Measurements from ENCODE around the gene BCL2L11.

Gene BCL2L11

DNA sequence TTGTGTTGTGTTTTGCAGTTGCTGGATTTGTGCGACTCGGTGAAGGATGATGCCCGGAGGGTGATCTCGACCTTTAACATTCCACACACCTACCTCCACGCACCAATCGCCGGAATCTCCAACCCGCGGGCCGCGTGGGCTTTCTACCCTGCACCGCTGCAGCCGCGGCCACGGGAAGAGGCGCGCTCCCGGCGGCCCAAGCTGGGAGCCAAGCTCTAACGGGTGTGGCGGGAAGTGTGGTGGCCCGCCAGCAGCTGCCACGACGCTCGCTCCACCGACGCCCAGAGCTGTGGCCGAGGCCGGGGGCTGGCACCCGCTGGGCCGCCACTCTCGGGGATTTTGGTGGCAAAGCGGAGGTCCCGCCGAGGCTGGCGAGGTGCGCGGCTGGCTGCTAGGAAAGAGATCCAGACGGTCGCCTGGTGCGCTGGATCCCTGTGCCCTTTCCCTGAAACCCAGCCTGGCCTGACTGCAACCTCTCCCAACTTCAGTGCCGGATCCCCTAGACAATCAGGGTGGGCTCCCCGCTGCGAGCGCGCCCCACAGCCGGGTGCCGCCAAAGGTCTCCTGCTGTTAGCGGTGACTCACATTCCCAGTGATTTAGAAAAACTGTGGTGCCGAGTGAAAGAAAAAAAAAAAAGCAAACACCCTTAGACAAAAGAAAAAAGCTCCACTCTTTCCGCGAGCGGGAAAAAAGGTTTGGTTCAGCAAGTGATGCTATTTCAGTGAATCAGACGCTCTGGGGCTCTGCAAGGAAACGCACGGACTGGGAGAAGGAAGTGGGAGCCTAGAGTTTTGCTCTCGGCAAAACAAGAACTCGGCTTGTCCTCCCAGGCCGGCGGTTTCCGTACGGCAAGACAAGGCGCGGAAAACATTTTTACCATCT, 2.9 kb upstream of the BCL2L11 start:
- peak in 1 of 2 donors; percentile 19 for DNase-seq (ENCODE audit: low read depth in 2 of 2)

GRCh38 chr2:111118481-111118980, 2.2 kb upstream of the BCL2L11 start:
- DNase-seq (ENCODE audit: low read depth in 2 of 2), result no peak

DNA sequence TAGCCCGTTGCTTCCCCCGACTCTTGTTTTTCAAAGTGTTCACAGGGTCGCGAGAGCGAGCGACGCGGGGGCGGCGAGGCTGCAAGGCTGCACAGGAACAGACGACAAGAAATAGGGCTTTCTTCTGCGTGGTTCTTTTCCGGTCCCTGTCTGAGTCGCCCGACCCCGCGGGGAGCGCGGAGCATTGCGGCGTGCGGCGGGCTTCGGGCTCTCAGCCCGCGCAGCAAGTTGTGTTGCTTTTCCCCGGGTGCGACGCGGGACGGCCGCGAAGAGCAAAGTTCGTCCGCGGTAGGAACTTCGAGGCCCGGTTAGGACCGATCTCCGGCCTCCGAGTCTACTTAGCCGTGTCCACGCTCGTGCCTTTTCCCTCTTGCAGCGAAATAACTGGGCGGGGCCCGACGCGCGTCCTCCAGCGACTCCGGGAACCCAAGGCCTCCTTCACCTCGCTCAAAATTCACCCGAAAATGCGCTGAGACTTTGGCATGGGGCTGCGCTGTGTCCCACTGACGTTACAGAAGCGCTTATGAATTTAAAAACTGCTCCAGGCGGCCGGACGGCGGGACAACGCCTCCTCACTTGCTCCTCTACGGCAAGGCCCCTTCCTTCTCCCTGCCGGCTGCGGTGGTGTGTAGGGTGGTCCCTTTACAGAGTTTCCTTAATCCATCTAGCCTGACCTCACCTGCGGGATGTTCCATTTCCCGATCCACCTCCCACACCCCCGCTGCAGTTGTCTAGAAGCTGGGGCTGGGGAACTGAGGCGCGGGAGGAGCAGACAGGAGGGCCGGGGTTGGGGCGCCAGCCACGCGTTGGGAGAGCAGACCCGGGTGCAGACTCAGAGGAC, 1.5 kb upstream of the BCL2L11 start:
- peak; percentile 25 to 28 for DNase-seq (ENCODE audit: low read depth in 2 of 2)

DNA sequence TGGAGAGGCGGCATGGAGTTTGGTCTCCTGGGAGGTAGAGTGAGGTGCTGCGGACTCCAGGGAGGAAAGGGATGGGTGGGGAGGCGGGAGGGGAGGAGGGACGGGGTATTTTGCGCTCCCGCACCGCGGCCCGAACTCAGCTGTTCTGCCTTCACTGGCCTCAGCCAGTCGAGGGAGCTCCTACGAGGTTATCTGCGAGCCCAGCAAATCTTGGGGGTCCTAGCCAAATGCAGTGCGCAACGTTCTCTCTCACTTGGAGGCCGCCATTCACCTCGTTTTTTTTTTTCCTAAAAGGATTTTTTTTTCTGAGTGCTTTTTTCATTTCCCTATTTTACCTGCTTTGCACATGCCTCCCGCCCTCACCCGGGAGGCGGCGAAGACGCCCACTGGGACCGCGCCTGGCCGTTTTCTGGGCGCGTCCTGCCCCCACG, 877 bp upstream of the BCL2L11 start:
- DNase-seq (ENCODE audit: low read depth in 2 of 2), result no peak

GRCh38 chr2:111121028-111121827, 514 bp downstream of the BCL2L11 start:
- DNase-seq (ENCODE audit: low read depth in 2 of 2), result peak in 1 of 2 donors; percentile 46

- peak; percentile 57 to 72 for DNase-seq (ENCODE audit: low read depth in 2 of 2)
Measured at GRCh38 chr2:111121828-111122630, 1.3 kb downstream of the BCL2L11 start.

- peak in 1 of 2 donors; percentile 18 for DNase-seq (ENCODE audit: low read depth in 2 of 2)
Measured at GRCh38 chr2:111122631-111123421, 2.1 kb downstream of the BCL2L11 start.

DNA sequence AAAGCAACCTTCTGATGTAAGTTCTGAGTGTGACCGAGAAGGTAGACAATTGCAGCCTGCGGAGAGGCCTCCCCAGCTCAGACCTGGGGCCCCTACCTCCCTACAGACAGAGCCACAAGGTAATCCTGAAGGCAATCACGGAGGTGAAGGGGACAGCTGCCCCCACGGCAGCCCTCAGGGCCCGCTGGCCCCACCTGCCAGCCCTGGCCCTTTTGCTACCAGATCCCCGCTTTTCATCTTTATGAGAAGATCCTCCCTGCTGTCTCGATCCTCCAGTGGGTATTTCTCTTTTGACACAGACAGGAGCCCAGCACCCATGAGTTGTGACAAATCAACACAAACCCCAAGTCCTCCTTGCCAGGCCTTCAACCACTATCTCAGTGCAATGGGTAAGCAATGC, 3.0 kb downstream of the BCL2L11 start:
- no peak for DNase-seq (ENCODE audit: low read depth in 2 of 2)

- no peak for DNase-seq (ENCODE audit: low read depth in 2 of 2)
Measured at GRCh38 chr2:111126581-111126980, 5.9 kb downstream of the BCL2L11 start.

- DNase-seq (ENCODE audit: low read depth in 2 of 2), result no peak
Measured at GRCh38 chr2:111127351-111127750, 6.6 kb downstream of the BCL2L11 start.

DNA sequence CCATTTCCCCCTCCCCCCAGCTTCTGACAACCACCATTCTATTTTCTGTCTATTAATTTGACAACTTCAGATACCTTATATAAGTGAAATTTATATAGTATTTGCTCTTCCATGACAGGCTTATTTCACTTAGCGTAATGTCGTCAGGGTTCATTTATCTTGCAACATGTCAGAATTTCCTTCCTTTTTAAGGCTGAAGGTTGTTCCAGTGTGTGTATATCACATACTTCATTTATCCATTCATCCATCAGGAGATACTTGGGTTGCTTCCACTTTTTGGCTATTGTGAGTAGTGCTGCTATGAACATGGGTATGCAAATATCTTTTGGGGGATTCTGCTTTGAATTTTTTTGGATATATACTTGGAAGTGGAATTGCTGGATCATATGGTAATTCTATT, 7.4 kb downstream of the BCL2L11 start:
- no peak for DNase-seq (ENCODE audit: low read depth in 2 of 2)

DNA sequence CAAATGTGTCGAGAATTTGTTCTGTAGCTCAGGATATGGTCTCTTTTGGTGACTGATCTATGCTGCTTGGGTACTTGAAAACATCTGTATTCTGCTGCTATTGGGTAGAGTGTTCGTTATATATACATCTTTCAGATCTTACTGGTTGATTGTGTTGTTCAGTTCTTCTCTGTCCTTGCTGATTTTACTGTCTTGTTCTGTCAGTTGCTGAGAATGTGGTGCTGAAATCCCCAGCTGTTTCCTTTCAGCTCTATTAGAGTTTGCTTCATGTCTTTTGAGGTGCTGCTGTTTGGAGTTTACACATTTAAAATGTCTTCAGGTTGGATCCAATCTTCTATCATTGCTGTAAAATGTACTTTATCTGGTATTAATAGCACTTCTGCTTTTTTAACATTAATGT, 12.9 kb downstream of the BCL2L11 start:
- no peak for DNase-seq (ENCODE audit: low read depth in 2 of 2)

- DNase-seq (ENCODE audit: low read depth in 2 of 2), result no peak
Measured at GRCh38 chr2:111134055-111134454, 13.3 kb downstream of the BCL2L11 start.

DNA sequence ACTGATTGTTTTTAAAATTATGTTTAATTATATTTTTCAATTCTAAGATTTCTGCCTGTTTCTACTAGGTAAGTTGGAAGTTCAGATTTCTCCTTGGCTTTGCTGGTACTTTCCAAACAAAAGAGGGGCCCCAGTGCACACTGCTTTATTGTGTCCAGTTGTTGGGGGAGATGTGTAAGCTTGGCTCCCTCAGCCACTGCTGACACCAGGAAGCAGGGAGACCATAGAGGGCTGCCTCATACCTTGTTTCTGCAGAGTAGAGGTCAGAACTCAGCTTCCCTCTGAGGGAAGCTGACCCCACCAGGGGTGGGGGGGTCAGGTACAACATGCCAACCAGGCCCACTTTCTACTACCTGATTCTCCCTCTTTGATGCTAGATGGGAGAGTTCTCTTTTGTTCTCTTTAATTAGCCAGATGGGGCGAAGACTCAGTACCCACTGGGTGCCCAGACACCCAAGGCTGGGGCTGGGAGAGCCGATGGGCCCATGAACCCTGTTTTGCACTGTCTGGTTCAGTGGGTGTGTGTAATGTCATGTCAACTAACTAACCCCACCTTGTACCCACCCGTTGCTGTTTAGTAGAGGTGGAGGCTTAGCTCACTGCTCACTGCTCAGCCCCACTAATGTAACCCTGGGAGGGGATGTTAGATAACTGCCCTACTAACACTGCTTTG, 14.7 kb downstream of the BCL2L11 start:
- DNase-seq (ENCODE audit: low read depth in 2 of 2), result no peak

- no peak for DNase-seq (ENCODE audit: low read depth in 2 of 2)
Measured at GRCh38 chr2:111135910-111136297, 15.2 kb downstream of the BCL2L11 start.

DNA sequence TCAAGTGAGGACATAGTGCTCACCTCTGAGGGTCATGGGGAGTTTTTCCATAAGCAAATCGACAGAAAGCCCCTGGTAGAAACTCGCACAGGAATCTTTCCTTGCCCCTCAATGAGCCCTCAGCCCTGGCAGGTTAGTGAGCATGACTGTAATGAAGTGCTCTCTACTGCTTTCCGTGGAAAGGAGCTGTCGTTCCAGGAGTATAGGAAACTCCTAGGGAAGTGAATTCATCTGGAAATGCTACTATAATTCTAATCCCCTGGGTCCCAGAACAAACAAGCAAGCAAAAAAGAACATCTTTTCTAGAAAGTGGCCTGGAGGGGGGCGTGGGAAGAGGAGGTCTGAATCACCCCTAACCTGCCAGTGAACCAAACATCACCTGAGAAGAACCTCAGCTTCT, 18.1 kb downstream of the BCL2L11 start:
- no peak for DNase-seq (ENCODE audit: low read depth in 2 of 2)

GRCh38 chr2:111139637-111140317, 19.1 kb downstream of the BCL2L11 start:
- DNase-seq (ENCODE audit: low read depth in 2 of 2), result no peak

DNA sequence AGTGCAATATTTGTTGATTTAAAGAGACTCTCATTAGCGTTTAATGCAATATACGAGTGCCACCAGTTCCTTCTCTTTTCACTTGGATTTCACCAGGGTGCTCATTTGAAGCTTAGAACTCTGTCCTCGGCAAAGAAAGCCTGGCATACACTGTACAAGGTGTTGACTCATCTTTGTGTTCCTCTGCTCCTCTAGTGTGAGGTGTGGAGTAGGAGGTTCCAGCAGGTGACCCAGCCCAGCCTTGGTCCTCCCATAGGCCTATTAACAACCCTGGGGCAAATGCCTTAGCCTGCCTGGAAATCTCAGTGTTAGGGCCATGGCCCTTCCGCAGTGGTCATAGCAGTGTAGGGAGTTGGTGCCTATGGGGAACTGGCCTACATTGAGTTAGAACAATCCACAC, 20.1 kb downstream of the BCL2L11 start:
- DNase-seq (ENCODE audit: low read depth in 2 of 2), result no peak

DNA sequence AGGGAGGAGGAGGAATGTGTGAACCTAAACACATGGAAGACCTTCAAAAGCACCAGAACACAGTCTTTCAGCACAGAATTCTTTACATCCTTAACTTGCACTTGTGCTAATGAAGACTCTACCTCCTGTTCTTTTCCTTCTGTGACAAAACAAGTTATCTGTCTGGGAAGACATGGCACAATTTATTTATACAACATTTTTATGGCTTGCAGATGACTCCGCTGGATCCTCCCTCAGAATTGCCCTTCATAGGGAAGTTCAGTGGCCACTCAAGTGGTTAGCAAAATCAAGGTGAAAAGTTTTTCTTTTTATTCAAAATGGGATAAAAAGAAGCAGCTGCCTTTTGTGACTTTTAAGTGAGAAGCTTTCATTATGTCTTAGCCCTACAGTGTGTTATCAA, 21.4 kb downstream of the BCL2L11 start:
- DNase-seq (ENCODE audit: low read depth in 2 of 2), result no peak
